A673 (cell line): ENCODE measurements around the gene FBXO34. TPM values are rescaled to one million over a fixed set of nuclear protein-coding genes. Genes with fewer than 3 reads are reported as not detected.

ENCODE experiments used
- BruUV-seq: library from RNA; stranded (reverse); fragments of 400-500 nt; replicated peaks from 2 replicates; lab custom pipeline; 2021; lab: Mats Ljungman, UMichigan
- CTCF ChIA-PET: fragments of 300-600 bp; sonication (Branson Sonifier 250); formaldehyde crosslinking; loops from one replicate; lab custom pipeline; 2022; ENCODE audit warnings: antibody characterized with exemption; lab: Charles Lee
- POLR2A ChIA-PET: fragments of 300-600 bp; sonication (Branson Sonifier 250); formaldehyde crosslinking; loops from one replicate; lab custom pipeline; 2022; ENCODE audit warnings: antibody characterized with exemption; ENCODE audit not compliant: low non-redundant PET; lab: Charles Lee
- DNase-seq: peaks from one replicate; pipeline ENCODE4 v3.0.0-alpha.2; 2015; ENCODE audit warnings: low spot score
- H3K27ac ChIP-seq: fragments of 200-600 bp; sonication (generic); 2 replicates; pipeline ENCODE4 v1.5.1; 2016; ENCODE audit warnings: mixed run types, low read depth, mild to moderate bottlenecking, mixed read lengths, antibody characterized with exemption, low read length; ENCODE audit not compliant: poor library complexity, severe bottlenecking
- H3K27me3 ChIP-seq: fragments of 200-600 bp; sonication (generic); replicated peaks from 2 replicates; pipeline ENCODE4 v1.6.1; 2017; ENCODE audit warnings: mixed run types, low read depth, mild to moderate bottlenecking, mixed read lengths, antibody characterized with exemption, low read length; ENCODE audit not compliant: insufficient read depth, poor library complexity
- H3K36me3 ChIP-seq: fragments of 200-600 bp; sonication (generic); 2 replicates; pipeline ENCODE4 v1.6.1; 2016; ENCODE audit warnings: mixed run types, mild to moderate bottlenecking, mixed read lengths, antibody characterized with exemption, low read length; ENCODE audit not compliant: insufficient read depth, poor library complexity, severe bottlenecking
- H3K4me1 ChIP-seq: fragments of 200-600 bp; sonication (generic); 2 replicates; pipeline ENCODE4 v1.6.1; 2017; ENCODE audit warnings: mixed run types, mild to moderate bottlenecking, mixed read lengths, antibody characterized with exemption, low read length; ENCODE audit not compliant: insufficient read depth, poor library complexity, severe bottlenecking
- H3K4me3 ChIP-seq: fragments of 200-600 bp; sonication (generic); 2 replicates; pipeline ENCODE4 v1.5.1; 2016; ENCODE audit warnings: low read depth, mixed run types, mild to moderate bottlenecking, mixed read lengths, low read length; ENCODE audit not compliant: poor library complexity, severe bottlenecking
- H3K9me3 ChIP-seq: fragments of 200-600 bp; sonication (generic); 2 replicates; pipeline ENCODE4 v1.6.1; 2016; ENCODE audit warnings: mixed run types, low read depth, mild to moderate bottlenecking, mixed read lengths, antibody characterized with exemption, low read length; ENCODE audit not compliant: poor library complexity, severe bottlenecking
- CTCF ChIP-seq: fragments of 300-800, 200-600 bp; sonication (generic); conservative IDR thresholded peaks from 2 replicates; pipeline ENCODE4 v1.5.1; 2017; ENCODE audit warnings: low read depth, mild to moderate bottlenecking, antibody characterized with exemption, low read length, moderate library complexity, mixed read lengths
- EZH2 ChIP-seq: fragments of 200-600 bp; sonication (generic); IDR thresholded peaks from 2 replicates; pipeline ENCODE4 v1.6.1; 2017; ENCODE audit warnings: borderline replicate concordance, low read depth, mild to moderate bottlenecking, mixed read lengths, antibody characterized with exemption, low read length; ENCODE audit not compliant: poor library complexity, severe bottlenecking
- intact Hi-C: fragments of 100-400 bp; cut with micrococcal nuclease; formaldehyde crosslinking; loops from one replicate; pipeline ENCODE4 v1.10.0; 2022; ENCODE audit not compliant: unreplicated experiment
- total RNA-seq: library from RNA; stranded (reverse); gene quantifications from 2 replicates; pipeline ENCODE4 v1.2.3, GENCODE V29; 2021

FBXO34 gene
- total RNA-seq, 1 experiment from 2014 or later, result 20.9 TPM

DNA sequence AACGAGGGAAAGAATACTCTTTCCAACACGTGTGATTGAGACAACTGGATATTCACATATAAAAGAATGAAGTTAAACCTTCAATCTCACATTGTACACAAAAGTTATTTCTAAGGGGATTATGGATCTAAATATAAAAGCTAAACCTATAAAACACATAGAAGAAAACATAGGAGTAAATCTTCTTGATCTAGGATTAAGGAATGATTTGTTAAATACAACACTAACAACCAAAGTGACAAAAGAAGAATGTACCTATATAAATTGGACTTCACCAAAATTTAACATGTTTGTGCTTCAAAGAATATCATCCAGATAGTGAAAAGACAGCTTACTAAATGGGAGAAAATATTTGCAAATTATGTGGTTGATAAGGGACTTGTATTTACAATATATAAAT lies 43.0 kb upstream of the FBXO34 start:
- no peak for TF ChIP-seq EZH2
- TF ChIP-seq CTCF, result no peak
- ChIA-PET POLR2A (no interaction called here), CTCF (no interaction called here)
- H3K36me3 ChIP-seq, result no peaks in the 10 kb centered on the region
- H3K27ac ChIP-seq, result no peak overlapping the region
- no TSS peak for BruUV-seq
- H3K4me1 ChIP-seq, result no peaks in the 10 kb centered on the region
- no peaks in the 10 kb centered on the region for H3K9me3 ChIP-seq
- no peak for DNase-seq
- no peak overlapping the region for H3K4me3 ChIP-seq
- intact Hi-C loops, result no loop called here
- no peaks in the 10 kb centered on the region for H3K27me3 ChIP-seq

- no peaks in the 10 kb centered on the region for H3K4me1 ChIP-seq
- POLR2A ChIA-PET, result no interaction called here
- H3K27me3 ChIP-seq, result no peaks in the 10 kb centered on the region
- no peak for TF ChIP-seq CTCF
- no peak for TF ChIP-seq EZH2
- no TSS peak for BruUV-seq
- CTCF ChIA-PET, result no interaction called here
- no peak overlapping the region for H3K27ac ChIP-seq
- intact Hi-C loops, result no loop called here
- H3K9me3 ChIP-seq, result no peaks in the 10 kb centered on the region
- no peak for DNase-seq
- no peaks in the 10 kb centered on the region for H3K36me3 ChIP-seq
- no peak overlapping the region for H3K4me3 ChIP-seq
These were observed 37.6 kb upstream of the FBXO34 start for GRCh38 chr14:55233591-55233990.

GRCh38 chr14:55238019-55238680 lies 33.1 kb upstream of the FBXO34 start:
- no TSS peak for BruUV-seq
- Histone ChIP-seq H3K4me1 (no peaks in the 10 kb centered on the region), H3K4me3 (no peak overlapping the region), H3K27ac (no peak overlapping the region), H3K27me3 (no peaks in the 10 kb centered on the region), H3K9me3 (no peaks in the 10 kb centered on the region), H3K36me3 (no peaks in the 10 kb centered on the region)
- no peak for DNase-seq
- intact Hi-C loops, result no loop called here
- TF ChIP-seq CTCF (no peak), EZH2 (no peak)
- POLR2A ChIA-PET, result no interaction called here
- CTCF ChIA-PET, result no interaction called here
